ENCODE data around the gene STAT5A. TPM values are rescaled to one million over a fixed set of nuclear protein-coding genes. Genes with fewer than 3 reads are reported as not detected.

The STAT5A gene
- total and polyA plus RNA-seq, 9 of the 15 experiments (the other 6 are each of a cell fraction or from before 2014, with no cell fraction given), result 79.9 to 415 (median 196) TPM

DNA sequence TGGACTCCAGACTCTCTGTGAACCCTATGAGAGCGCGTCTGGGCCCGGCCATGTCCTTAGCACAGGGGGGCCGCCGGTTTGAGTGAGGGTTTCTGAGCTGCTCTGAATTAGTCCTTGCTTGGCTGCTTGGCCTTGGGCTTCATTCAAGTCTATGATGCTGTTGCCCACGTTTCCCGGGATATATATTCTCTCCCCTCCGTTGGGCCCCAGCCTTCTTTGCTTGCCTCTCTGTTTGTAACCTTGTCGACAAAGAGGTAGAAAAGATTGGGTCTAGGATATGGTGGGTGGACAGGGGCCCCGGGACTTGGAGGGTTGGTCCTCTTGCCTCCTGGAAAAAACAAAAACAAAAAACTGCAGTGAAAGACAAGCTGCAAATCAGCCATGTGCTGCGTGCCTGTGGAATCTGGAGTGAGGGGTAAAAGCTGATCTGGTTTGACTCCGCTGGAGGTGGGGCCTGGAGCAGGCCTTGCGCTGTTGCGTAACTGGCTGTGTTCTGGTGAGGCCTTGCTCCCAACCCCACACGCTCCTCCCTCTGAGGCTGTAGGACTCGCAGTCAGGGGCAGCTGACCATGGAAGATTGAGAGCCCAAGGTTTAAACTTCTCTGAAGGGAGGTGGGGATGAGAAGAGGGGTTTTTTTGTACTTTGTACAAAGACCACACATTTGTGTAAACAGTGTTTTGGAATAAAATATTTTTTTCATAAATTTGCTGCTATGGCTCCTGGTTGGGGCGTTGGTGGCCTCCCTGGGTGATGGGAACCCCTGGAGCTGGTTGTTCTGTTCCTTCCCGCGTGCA is 23.1 kb downstream of the STAT5A start (continued):
- TF ChIP-seq, protein P1, sequence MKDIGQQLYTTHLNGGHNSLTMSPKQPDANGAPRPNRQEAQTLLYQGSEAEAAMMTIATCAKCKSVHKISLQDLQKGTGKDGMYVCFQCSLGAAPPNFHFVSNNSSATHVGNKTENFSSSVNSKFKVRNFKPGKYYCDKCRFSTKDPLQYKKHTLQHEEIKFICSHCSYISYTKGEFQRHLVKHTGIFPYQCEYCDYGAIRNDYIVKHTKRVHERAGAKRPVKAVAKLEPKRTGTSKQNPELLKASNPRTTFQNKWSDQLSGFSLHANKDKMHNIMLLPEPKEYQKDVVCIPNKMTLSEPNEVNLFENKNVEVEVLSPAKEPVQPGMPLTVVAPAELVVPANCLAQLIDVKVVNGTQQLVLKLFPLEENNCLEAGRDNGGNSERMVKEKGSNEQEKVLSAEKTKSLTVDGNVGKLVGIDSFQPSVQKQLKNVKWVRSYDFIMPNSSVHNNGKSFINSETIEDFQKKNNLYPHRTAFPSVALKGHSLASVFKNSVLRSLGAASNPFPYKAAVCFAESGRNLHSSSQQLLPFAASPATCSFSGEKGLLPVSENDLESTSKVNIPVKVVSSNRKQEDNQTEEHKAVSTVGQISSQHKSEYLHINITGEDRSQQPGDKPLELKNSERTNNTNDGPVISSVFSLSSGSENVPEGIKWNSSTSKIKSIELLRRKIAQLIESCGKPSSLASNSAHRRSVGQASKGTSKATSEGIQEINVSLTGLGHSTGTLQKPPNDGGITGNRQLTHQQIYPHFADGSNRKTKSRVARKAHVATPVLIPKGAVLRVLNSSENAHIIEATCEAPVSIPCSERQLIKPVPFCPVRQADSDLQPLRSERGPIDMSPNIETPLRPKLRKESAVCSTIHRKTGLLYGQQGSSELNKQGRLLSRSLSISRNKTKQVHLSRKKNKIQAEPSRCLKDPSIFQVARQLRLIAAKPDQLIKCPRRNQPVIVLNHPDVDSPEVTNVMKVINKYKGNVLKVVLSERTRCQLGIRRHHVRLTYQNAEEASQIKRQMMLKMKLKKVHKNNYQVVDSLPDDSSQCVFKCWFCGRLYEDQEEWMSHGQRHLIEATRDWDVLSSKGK (CRISPR knock-in tag; IDR thresholded peaks at IDR 0.05), result no peak
- TF ChIP-seq BRCA1 (IDR thresholded peaks at IDR 0.05), result no peak
- no peak for TF ChIP-seq BRCA1 (CRISPR knock-in tag; IDR thresholded peaks at IDR 0.05)
- TF ChIP-seq ZNF316 (IDR thresholded peaks at IDR 0.05), result no peak
- TF ChIP-seq, protein P2, sequence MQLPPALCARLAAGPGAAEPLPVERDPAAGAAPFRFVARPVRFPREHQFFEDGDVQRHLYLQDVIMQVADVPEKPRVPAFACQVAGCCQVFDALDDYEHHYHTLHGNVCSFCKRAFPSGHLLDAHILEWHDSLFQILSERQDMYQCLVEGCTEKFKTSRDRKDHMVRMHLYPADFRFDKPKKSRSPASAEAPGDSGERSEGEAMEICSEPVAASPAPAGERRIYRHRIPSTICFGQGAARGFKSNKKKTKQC (CRISPR knock-in tag; IDR thresholded peaks at IDR 0.05), result no peak
- TF ChIP-seq, protein P3, sequence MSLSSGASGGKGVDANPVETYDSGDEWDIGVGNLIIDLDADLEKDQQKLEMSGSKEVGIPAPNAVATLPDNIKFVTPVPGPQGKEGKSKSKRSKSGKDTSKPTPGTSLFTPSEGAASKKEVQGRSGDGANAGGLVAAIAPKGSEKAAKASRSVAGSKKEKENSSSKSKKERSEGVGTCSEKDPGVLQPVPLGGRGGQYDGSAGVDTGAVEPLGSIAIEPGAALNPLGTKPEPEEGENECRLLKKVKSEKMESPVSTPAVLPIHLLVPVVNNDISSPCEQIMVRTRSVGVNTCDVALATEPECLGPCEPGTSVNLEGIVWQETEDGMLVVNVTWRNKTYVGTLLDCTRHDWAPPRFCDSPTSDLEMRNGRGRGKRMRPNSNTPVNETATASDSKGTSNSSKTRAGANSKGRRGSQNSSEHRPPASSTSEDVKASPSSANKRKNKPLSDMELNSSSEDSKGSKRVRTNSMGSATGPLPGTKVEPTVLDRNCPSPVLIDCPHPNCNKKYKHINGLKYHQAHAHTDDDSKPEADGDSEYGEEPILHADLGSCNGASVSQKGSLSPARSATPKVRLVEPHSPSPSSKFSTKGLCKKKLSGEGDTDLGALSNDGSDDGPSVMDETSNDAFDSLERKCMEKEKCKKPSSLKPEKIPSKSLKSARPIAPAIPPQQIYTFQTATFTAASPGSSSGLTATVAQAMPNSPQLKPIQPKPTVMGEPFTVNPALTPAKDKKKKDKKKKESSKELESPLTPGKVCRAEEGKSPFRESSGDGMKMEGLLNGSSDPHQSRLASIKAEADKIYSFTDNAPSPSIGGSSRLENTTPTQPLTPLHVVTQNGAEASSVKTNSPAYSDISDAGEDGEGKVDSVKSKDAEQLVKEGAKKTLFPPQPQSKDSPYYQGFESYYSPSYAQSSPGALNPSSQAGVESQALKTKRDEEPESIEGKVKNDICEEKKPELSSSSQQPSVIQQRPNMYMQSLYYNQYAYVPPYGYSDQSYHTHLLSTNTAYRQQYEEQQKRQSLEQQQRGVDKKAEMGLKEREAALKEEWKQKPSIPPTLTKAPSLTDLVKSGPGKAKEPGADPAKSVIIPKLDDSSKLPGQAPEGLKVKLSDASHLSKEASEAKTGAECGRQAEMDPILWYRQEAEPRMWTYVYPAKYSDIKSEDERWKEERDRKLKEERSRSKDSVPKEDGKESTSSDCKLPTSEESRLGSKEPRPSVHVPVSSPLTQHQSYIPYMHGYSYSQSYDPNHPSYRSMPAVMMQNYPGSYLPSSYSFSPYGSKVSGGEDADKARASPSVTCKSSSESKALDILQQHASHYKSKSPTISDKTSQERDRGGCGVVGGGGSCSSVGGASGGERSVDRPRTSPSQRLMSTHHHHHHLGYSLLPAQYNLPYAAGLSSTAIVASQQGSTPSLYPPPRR (CRISPR knock-in tag; IDR thresholded peaks at IDR 0.05; ENCODE audit: borderline replicate concordance), result no peak
- peak; percentile 79 for TF ChIP-seq POLR2A (conservative IDR thresholded peaks at IDR 0.05)
- TF ChIP-seq, protein P4, sequence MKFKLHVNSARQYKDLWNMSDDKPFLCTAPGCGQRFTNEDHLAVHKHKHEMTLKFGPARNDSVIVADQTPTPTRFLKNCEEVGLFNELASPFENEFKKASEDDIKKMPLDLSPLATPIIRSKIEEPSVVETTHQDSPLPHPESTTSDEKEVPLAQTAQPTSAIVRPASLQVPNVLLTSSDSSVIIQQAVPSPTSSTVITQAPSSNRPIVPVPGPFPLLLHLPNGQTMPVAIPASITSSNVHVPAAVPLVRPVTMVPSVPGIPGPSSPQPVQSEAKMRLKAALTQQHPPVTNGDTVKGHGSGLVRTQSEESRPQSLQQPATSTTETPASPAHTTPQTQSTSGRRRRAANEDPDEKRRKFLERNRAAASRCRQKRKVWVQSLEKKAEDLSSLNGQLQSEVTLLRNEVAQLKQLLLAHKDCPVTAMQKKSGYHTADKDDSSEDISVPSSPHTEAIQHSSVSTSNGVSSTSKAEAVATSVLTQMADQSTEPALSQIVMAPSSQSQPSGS (CRISPR knock-in tag; IDR thresholded peaks at IDR 0.05), result no peak
- no peak for TF ChIP-seq ZSCAN32 (CRISPR knock-in tag; IDR thresholded peaks at IDR 0.05)
- no peak for TF ChIP-seq ZBTB8A (IDR thresholded peaks at IDR 0.05; ENCODE audit: partially characterized antibody)
- no peak for TF ChIP-seq POLR2G (IDR thresholded peaks at IDR 0.05; ENCODE audit: low read depth, low read length)
- 0 out of 2 replicates have a peak, but pooled peaks have one; percentile 15 for TF ChIP-seq CREB1 (IDR thresholded peaks at IDR 0.05)
- no peak for TF ChIP-seq CREB1 (CRISPR knock-in tag; IDR thresholded peaks at IDR 0.05)
- peak; percentile 22; the same call in 1 of the 2 replicates for TF ChIP-seq FOSL1 (tag; conservative IDR thresholded peaks at IDR 0.05)
- TF ChIP-seq MTA1 (IDR thresholded peaks at IDR 0.05; ENCODE audit: borderline replicate concordance), result no peak
- TF ChIP-seq, protein P5, sequence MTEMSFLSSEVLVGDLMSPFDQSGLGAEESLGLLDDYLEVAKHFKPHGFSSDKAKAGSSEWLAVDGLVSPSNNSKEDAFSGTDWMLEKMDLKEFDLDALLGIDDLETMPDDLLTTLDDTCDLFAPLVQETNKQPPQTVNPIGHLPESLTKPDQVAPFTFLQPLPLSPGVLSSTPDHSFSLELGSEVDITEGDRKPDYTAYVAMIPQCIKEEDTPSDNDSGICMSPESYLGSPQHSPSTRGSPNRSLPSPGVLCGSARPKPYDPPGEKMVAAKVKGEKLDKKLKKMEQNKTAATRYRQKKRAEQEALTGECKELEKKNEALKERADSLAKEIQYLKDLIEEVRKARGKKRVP (CRISPR knock-in tag; IDR thresholded peaks at IDR 0.05), result no peak

Measured in K562 (cell line).